SJCRH30 (cell line): ENCODE measurements around the gene LETMD1. TPM values are rescaled to one million over a fixed set of nuclear protein-coding genes. Genes with fewer than 3 reads are reported as not detected.

ENCODE experiments used
- DNase-seq, 2 experiments: peaks; one replicate each; pipeline ENCODE4 v3.0.0-alpha.2; 2015 to 2020
- H3K27ac ChIP-seq: fragments of 250-450 bp; sonication (Bioruptor Pico); 2 replicates; pipeline ENCODE4 v1.5.1; 2020; ENCODE audit warnings: mild to moderate bottlenecking, moderate library complexity
- H3K27me3 ChIP-seq: fragments of 250-450 bp; sonication (Bioruptor Pico); 2 replicates; pipeline ENCODE4 v1.5.1; 2020; ENCODE audit warnings: mild to moderate bottlenecking, moderate library complexity
- H3K36me3 ChIP-seq: fragments of 250-450 bp; sonication (Bioruptor Pico); 2 replicates; pipeline ENCODE4 v1.5.1; 2020; ENCODE audit warnings: mild to moderate bottlenecking, moderate library complexity
- H3K4me1 ChIP-seq: fragments of 250-450 bp; sonication (Bioruptor Pico); 2 replicates; pipeline ENCODE4 v1.5.1; 2020; ENCODE audit warnings: mild to moderate bottlenecking, moderate library complexity
- H3K4me3 ChIP-seq: fragments of 250-450 bp; sonication (Bioruptor Pico); 2 replicates; pipeline ENCODE4 v1.5.1; 2020; ENCODE audit warnings: mild to moderate bottlenecking, moderate library complexity
- H3K9me3 ChIP-seq: fragments of 250-450 bp; sonication (Bioruptor Pico); replicated peaks from 2 replicates; pipeline ENCODE4 v1.5.1; 2020; ENCODE audit warnings: mild to moderate bottlenecking, moderate library complexity
- total RNA-seq: library from RNA; depleted of rRNA; stranded (reverse); fragments of >200 nt; shearing (Covaris generic); gene quantifications from 2 replicates; pipeline ENCODE4 v1.2.3, GENCODE V29; 2014

The LETMD1 gene
- total RNA-seq, 1 experiment from 2014 or later: 53.4 TPM

DNA sequence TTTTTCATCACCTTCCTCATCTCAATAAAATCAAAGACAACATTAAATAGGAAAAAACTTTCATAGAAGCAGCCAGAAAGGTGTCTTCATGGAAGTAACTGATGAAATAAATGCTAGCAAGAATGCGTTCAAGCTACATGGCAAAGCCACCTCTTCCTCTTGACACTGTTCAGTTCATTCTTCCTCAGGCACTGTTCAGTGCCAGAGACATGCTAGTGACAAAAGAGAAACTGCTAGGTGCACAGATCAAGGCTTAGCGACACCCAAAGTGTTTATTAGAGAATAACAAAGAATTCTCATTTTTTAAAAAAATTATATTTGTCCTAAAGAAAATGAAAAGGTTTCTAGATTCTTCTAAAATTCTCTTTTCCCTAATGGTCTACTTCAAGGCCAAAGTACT is 29.2 kb upstream of the LETMD1 start:
- Histone ChIP-seq H3K36me3 (peaks cover 6% of the 10 kb centered on the region; the same call in 1 of the 2 replicates), H3K4me3 (no peak overlapping the region), H3K4me1 (peaks cover 16% of the 10 kb centered on the region), H3K27ac (no peak overlapping the region), H3K9me3 (no peaks in the 10 kb centered on the region), H3K27me3 (no peaks in the 10 kb centered on the region)
- DNase-seq: no peak

- Histone ChIP-seq H3K4me3 (no peak overlapping the region), H3K9me3 (no peaks in the 10 kb centered on the region), H3K36me3 (peaks cover 6% of the 10 kb centered on the region; the same call in 1 of the 2 replicates), H3K4me1 (peaks cover 9% of the 10 kb centered on the region), H3K27me3 (no peaks in the 10 kb centered on the region), H3K27ac (no peak overlapping the region)
- DNase-seq: peak in 1 of 2 experiments; percentile 27
These were observed 28.2 kb upstream of the LETMD1 start for GRCh38 chr12:51019927-51020326.

- peak overlapping the region; percentile 7; the same call in 1 of the 2 replicates for H3K27ac ChIP-seq
- H3K4me1 ChIP-seq: peaks cover 9% of the 10 kb centered on the region
- H3K4me3 ChIP-seq: no peak overlapping the region
- DNase-seq: peak; percentile 54 to 84
- H3K27me3 ChIP-seq: no peaks in the 10 kb centered on the region
- H3K9me3 ChIP-seq: no peaks in the 10 kb centered on the region
- peaks cover 6% of the 10 kb centered on the region; the same call in 1 of the 2 replicates for H3K36me3 ChIP-seq
These were observed 27.5 kb upstream of the LETMD1 start for GRCh38 chr12:51020448-51021182.

DNA sequence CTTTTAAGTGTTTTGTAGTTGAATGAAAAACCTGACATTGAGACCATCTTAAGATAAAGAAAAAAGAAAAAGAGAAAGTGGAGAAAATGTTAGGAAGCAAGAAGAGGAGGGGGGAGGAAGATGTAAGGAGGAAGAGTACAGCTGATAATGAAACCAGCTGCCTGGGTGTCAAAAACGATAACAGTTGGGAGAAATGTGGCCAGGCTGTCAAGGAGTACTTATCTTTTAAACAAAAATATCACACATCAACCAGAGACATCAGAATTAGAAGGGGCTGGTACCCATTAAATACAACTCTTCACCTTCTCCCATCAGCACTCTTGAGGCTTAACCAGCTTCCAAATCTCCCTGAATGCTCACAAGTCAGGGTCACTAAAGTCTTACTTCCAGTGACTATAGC is 26.4 kb upstream of the LETMD1 start:
- peaks cover 9% of the 10 kb centered on the region for H3K4me1 ChIP-seq
- H3K27me3 ChIP-seq: no peaks in the 10 kb centered on the region
- no peak for DNase-seq
- H3K27ac ChIP-seq: no peak overlapping the region
- no peak overlapping the region for H3K4me3 ChIP-seq
- H3K36me3 ChIP-seq: peaks cover 6% of the 10 kb centered on the region; the same call in 1 of the 2 replicates
- no peaks in the 10 kb centered on the region for H3K9me3 ChIP-seq

DNA sequence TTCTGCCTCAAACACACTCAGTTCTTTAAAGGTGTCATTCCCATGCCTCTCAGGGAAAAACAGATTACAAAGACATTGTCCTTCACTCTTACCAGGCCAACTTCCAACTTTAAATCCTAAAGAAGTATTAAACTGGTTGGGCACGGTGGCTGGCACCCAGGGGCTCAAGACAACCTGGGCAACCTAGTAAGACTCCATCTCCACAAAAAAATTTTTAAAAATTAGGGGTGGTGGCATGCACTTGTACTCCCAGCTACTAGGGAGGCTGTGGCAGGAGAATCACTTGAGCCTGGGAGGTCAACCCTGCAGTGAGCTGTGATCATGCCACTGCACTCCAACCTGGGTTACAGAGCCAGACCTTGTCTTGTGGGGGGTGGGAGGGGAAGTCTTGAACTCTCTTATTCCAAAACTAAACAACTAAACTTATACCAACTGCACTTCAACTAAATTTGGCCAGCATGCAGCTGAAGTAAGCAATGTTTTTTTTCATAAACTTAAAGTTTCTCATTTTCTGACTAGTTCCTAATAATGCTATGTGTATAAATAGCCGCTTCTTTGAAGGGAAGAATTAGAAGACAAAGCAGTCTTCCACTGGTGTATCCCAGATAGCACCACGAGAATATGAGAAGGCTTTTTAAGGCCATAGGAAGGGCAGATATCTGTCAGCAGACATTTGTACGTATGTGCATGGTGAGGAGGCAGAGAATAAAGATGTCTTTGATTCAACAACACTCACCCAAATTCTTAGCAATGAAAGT is 24.3 kb upstream of the LETMD1 start:
- peak overlapping the region; percentile 86 for H3K4me3 ChIP-seq
- H3K27me3 ChIP-seq: no peaks in the 10 kb centered on the region
- DNase-seq: no peak
- no peak overlapping the region for H3K27ac ChIP-seq
- peaks cover 9% of the 10 kb centered on the region for H3K4me1 ChIP-seq
- peaks cover 4% of the 10 kb centered on the region; the same call in 1 of the 2 replicates for H3K36me3 ChIP-seq
- H3K9me3 ChIP-seq: no peaks in the 10 kb centered on the region

DNA sequence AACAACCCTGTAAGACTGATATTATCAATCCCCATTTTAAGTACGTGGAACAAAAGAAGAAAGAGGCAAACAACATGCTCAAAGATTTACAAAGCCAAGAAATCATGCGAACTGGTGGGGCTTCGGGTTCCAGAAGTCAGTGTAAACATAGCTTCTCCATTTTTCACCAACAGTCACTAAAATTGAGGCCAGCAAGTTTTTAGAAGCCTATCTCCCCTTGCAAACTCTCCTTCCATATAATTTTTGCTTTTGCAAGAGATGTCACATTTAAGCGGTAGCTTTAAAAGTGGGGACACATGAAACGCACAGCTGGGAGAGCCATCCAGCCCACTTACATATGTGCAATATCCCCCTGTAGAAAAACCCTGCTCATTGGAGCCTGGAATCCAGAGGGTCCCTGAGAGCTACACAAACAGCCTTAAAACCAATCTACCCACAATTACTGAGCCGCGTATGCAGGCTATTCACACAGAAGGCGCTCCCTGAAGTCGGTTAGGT is 22.7 kb upstream of the LETMD1 start:
- Histone ChIP-seq H3K4me1 (peaks cover 7% of the 10 kb centered on the region), H3K9me3 (no peaks in the 10 kb centered on the region), H3K36me3 (no peaks in the 10 kb centered on the region), H3K27ac (peak overlapping the region; percentile 92), H3K4me3 (peak overlapping the region; percentile 86), H3K27me3 (no peaks in the 10 kb centered on the region)
- no peak for DNase-seq

DNA sequence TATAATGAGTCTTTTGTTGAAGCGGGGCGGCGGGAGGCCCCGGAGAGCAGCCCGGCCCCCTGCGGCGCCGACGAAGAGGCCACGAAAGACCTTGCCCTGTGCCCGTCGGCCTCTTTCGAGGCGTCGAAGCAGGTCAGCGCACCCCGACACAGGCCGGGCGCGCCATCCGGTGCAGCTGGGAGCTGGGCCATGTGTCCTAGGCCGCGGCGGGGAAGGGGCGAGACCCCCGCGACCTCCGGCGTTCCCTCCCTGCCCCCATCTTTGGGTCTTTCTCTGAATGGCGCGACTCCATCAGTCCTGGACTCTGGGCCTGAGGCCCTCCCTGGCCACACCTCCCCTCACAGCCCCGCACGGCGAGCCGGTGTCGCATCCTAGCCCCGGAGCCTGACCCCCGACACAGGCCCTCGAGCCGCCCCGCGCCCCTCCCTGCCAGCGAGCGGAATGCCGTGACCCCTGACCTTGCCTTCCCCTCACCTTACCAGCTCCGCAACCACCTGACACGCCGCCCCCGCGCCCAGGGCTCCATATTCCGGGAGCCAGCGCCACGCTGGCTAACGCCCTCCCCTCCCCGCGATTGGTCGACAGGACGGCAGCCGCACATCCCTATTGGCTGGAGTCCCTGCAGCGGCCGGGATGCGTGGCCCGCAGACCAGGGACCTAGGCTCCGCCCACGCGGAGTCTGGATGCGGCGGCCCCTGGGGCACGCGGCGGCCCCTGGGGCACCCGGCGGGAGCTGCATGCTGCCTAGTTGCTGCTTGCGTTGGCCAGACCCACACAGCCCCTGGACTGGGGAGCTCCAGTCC is 22.1 kb upstream of the LETMD1 start, which contains the start of gene SLC11A2:
TSS of gene SLC11A2 (minus strand) at position 549 of the 803 bp plus-strand sequence. CDS start 15,656 bp downstream, outside the sequence.
- no peaks in the 10 kb centered on the region for H3K36me3 ChIP-seq
- peaks cover under 1% of the 10 kb centered on the region for H3K4me1 ChIP-seq
- peak within 1 kb of the TSS; percentile 86 for H3K4me3 ChIP-seq
- H3K9me3 ChIP-seq: no peaks in the 10 kb centered on the region
- peak within 1 kb of the TSS; percentile 92 for H3K27ac ChIP-seq
- H3K27me3 ChIP-seq: no peaks in the 10 kb centered on the region
- DNase-seq: peak; percentile 98

- H3K27ac ChIP-seq: no peak overlapping the region
- no peaks in the 10 kb centered on the region for H3K36me3 ChIP-seq
- DNase-seq: no peak
- no peaks in the 10 kb centered on the region for H3K4me1 ChIP-seq
- no peaks in the 10 kb centered on the region for H3K9me3 ChIP-seq
- no peak overlapping the region for H3K4me3 ChIP-seq
- H3K27me3 ChIP-seq: no peaks in the 10 kb centered on the region
These were observed 20.7 kb upstream of the LETMD1 start for GRCh38 chr12:51027342-51027835.

GRCh38 chr12:51028126-51028812 is 19.9 kb upstream of the LETMD1 start:
- no peaks in the 10 kb centered on the region for H3K9me3 ChIP-seq
- no peaks in the 10 kb centered on the region for H3K4me1 ChIP-seq
- H3K27me3 ChIP-seq: no peaks in the 10 kb centered on the region
- peak; percentile 47 to 80 for DNase-seq
- no peaks in the 10 kb centered on the region for H3K36me3 ChIP-seq
- H3K4me3 ChIP-seq: no peak overlapping the region
- H3K27ac ChIP-seq: no peak overlapping the region

GRCh38 chr12:51028813-51029150 is 19.3 kb upstream of the LETMD1 start:
- DNase-seq: no peak

GRCh38 chr12:51033048-51033447 is 15.1 kb upstream of the LETMD1 start:
- Histone ChIP-seq H3K9me3 (no peaks in the 10 kb centered on the region), H3K4me1 (no peaks in the 10 kb centered on the region), H3K36me3 (no peaks in the 10 kb centered on the region), H3K4me3 (no peak overlapping the region), H3K27me3 (peaks cover 7% of the 10 kb centered on the region; the same call in 1 of the 2 replicates), H3K27ac (no peak overlapping the region)
- DNase-seq: no peak

More at GRCh38 chr12:51028813-51029150, 19.3 kb upstream of the LETMD1 start:
- H3K27ac ChIP-seq: no peak overlapping the region
- H3K4me3 ChIP-seq: no peak overlapping the region
- no peaks in the 10 kb centered on the region for H3K36me3 ChIP-seq
- no peaks in the 10 kb centered on the region for H3K4me1 ChIP-seq
- no peaks in the 10 kb centered on the region for H3K9me3 ChIP-seq
- H3K27me3 ChIP-seq: no peaks in the 10 kb centered on the region

GRCh38 chr12:51033457-51034089 is 14.6 kb upstream of the LETMD1 start:
- Histone ChIP-seq H3K27me3 (peaks cover 7% of the 10 kb centered on the region; the same call in 1 of the 2 replicates), H3K36me3 (no peaks in the 10 kb centered on the region), H3K4me3 (no peak overlapping the region), H3K27ac (no peak overlapping the region), H3K9me3 (no peaks in the 10 kb centered on the region), H3K4me1 (no peaks in the 10 kb centered on the region)
- DNase-seq: no peak

DNA sequence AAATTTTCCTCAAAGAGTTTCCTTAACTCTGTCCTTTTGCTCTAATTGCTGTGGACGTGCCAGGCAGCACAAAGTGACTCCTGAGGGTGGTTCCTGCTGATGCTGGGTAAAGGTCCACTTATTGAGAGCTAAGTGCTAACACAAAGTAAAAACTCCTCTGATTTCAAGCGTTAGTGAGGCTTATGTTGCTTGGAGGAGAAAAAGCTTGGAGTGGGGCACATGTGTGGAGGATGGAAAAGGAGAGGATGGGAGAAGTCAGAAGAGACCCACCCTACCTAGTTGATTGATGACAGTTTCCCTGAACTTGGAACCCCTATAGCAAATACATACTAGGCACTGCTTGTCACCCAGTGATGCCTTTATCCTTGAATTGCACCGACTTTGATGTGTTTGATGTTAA is 11.8 kb upstream of the LETMD1 start:
- no peaks in the 10 kb centered on the region for H3K4me1 ChIP-seq

More for the DNA sequence above, 11.8 kb upstream of the LETMD1 start:
- no peak for DNase-seq
- no peak overlapping the region for H3K27ac ChIP-seq
- H3K4me3 ChIP-seq: no peak overlapping the region
- no peaks in the 10 kb centered on the region for H3K36me3 ChIP-seq
- peaks cover 7% of the 10 kb centered on the region; the same call in 1 of the 2 replicates for H3K27me3 ChIP-seq
- H3K9me3 ChIP-seq: no peaks in the 10 kb centered on the region
